MCF 10A (cell line): ENCODE measurements around the gene TFF2. TPM values are rescaled to one million over a fixed set of nuclear protein-coding genes. Genes with fewer than 3 reads are reported as not detected.

Experiments
- BruUV-seq: library from RNA; stranded (reverse); fragments of 400-500 nt; replicated peaks from 2 replicates; lab custom pipeline; 2021; lab: Mats Ljungman, UMichigan
- CTCF ChIA-PET: fragments of 300-600 bp; sonication (Branson Sonifier 250); formaldehyde crosslinking; extraction: SDS; loops from one replicate; lab custom pipeline; 2021; ENCODE audit warnings: antibody characterized with exemption, inconsistent platforms; lab: Yijun Ruan, JAX
- POLR2A ChIA-PET: fragments of 300-600, 350-650 bp; sonication (Branson Sonifier 250); formaldehyde crosslinking; extraction: SDS; loops from one replicate; lab custom pipeline; 2020; ENCODE audit warnings: antibody characterized with exemption, inconsistent platforms; lab: Yijun Ruan, JAX
- DNase-seq: peaks from one replicate; pipeline ENCODE4 v3.0.0-alpha.2; 2018; ENCODE audit not compliant: unreplicated experiment
- H3K27ac Mint-ChIP-seq: one replicate; pipeline ENCODE4 v1.8.0; 2022; ENCODE audit warnings: mild to moderate bottlenecking, low read depth, mixed read lengths; ENCODE audit not compliant: unreplicated experiment
- H3K27me3 Mint-ChIP-seq: one replicate; pipeline ENCODE4 v1.8.0; 2022; ENCODE audit warnings: mixed read lengths; ENCODE audit not compliant: insufficient read depth, unreplicated experiment
- H3K36me3 Mint-ChIP-seq: one replicate; pipeline ENCODE4 v1.8.0; 2022; ENCODE audit warnings: mild to moderate bottlenecking, moderate library complexity, mixed read lengths; ENCODE audit not compliant: insufficient read depth, unreplicated experiment
- H3K4me1 Mint-ChIP-seq: one replicate; pipeline ENCODE4 v1.8.0; 2022; ENCODE audit warnings: mixed read lengths; ENCODE audit not compliant: insufficient read depth, unreplicated experiment
- H3K4me3 Mint-ChIP-seq: one replicate; pipeline ENCODE4 v1.8.0; 2022; ENCODE audit warnings: mild to moderate bottlenecking, moderate library complexity, mixed read lengths; ENCODE audit not compliant: unreplicated experiment
- H3K9me3 Mint-ChIP-seq: one replicate; pipeline ENCODE4 v1.8.0; 2022; ENCODE audit warnings: mixed read lengths; ENCODE audit not compliant: unreplicated experiment
- CTCF ChIP-seq: fragments of 200-600 bp; IDR thresholded peaks from one replicate; pipeline ENCODE4 v1.8.0; 2022; ENCODE audit warnings: antibody characterized with exemption, mild to moderate bottlenecking; ENCODE audit not compliant: unreplicated experiment
- intact Hi-C: fragments of 100-400 bp; cut with micrococcal nuclease; formaldehyde crosslinking; loops from 2 replicates; pipeline ENCODE4 v1.14.1; 2022
- total RNA-seq: library from RNA; stranded (reverse); gene quantifications from 2 replicates; pipeline ENCODE4 v1.2.3, GENCODE V29; 2022

Gene TFF2
- total RNA-seq, 1 experiment from 2014 or later = not detected

GRCh38 chr21:42374457-42374856, 23.7 kb upstream of the TFF2 start:
- no peaks in the 10 kb centered on the region for H3K4me1 Mint-ChIP-seq
- H3K27me3 Mint-ChIP-seq = peaks cover 34% of the 10 kb centered on the region
- H3K4me3 Mint-ChIP-seq = no peak overlapping the region
- no peaks in the 10 kb centered on the region for H3K36me3 Mint-ChIP-seq
- H3K27ac Mint-ChIP-seq = no peak overlapping the region
- TF ChIP-seq CTCF = no peak
- CTCF ChIA-PET = interaction anchor here (1.8 kb wide), 1 partner anchor 65 kb away, joined by 3 read pairs; no protein-coding TSS in a partner anchor
- BruUV-seq = no TSS peak
- intact Hi-C loops = no loop called here
- POLR2A ChIA-PET = no interaction called here
- H3K9me3 Mint-ChIP-seq = no peaks in the 10 kb centered on the region
- DNase-seq = no peak

- no peak for TF ChIP-seq CTCF
- Mint-ChIP-seq H3K27me3 (peaks cover 34% of the 10 kb centered on the region), H3K9me3 (no peaks in the 10 kb centered on the region), H3K4me1 (no peaks in the 10 kb centered on the region), H3K4me3 (no peak overlapping the region), H3K27ac (no peak overlapping the region), H3K36me3 (no peaks in the 10 kb centered on the region)
- no TSS peak for BruUV-seq
- CTCF ChIA-PET = interaction anchor here (1.8 kb wide), 1 partner anchor 65 kb away, joined by 3 read pairs; no protein-coding TSS in a partner anchor
- intact Hi-C loops = no loop called here
- POLR2A ChIA-PET = no interaction called here
- no peak for DNase-seq
These were observed 23.2 kb upstream of the TFF2 start for GRCh38 chr21:42373908-42374455.

GRCh38 chr21:42373196-42373907, 22.6 kb upstream of the TFF2 start:
- Mint-ChIP-seq H3K36me3 (no peaks in the 10 kb centered on the region), H3K9me3 (no peaks in the 10 kb centered on the region), H3K4me1 (no peaks in the 10 kb centered on the region), H3K4me3 (no peak overlapping the region), H3K27ac (no peak overlapping the region), H3K27me3 (peaks cover 34% of the 10 kb centered on the region)
- ChIA-PET POLR2A (no interaction called here), CTCF (interaction anchor here (1.8 kb wide), 1 partner anchor 64 kb away, joined by 3 read pairs; no protein-coding TSS in a partner anchor)
- intact Hi-C loops = no loop called here
- no peak for TF ChIP-seq CTCF
- no TSS peak for BruUV-seq
- no peak for DNase-seq

GRCh38 chr21:42370894-42371654, 20.3 kb upstream of the TFF2 start:
- no peak for DNase-seq
- intact Hi-C loops = no loop called here
- Mint-ChIP-seq H3K27ac (no peak overlapping the region), H3K27me3 (peaks cover 16% of the 10 kb centered on the region), H3K4me3 (no peak overlapping the region), H3K9me3 (no peaks in the 10 kb centered on the region), H3K4me1 (no peaks in the 10 kb centered on the region), H3K36me3 (no peaks in the 10 kb centered on the region)
- POLR2A ChIA-PET = no interaction called here
- CTCF ChIA-PET = interaction anchor here (0.6 kb wide), 1 partner anchor 114 kb away, joined by 3 read pairs; no protein-coding TSS in a partner anchor
- no TSS peak for BruUV-seq
- TF ChIP-seq CTCF = no peak
